SIG-M5 (cell line): ENCODE results near the gene MBOAT7.
"Not testable (repeated sequence)": the region's sequence is repeated elsewhere in the genome, so short reads cannot be mapped to it uniquely, and the experiment has no call there.

Source experiments
- DNase-seq: peaks from one replicate; lab custom pipeline; 2025; lab: John Stamatoyannopoulos, UW

The MBOAT7 gene

GRCh38 chr19:54188215-54188871 lies 1.0 kb downstream of the MBOAT7 start:
- peak; percentile 43 for DNase-seq

- no peak for DNase-seq
These were observed 2.4 kb downstream of the MBOAT7 start for GRCh38 chr19:54186934-54187381.

DNA sequence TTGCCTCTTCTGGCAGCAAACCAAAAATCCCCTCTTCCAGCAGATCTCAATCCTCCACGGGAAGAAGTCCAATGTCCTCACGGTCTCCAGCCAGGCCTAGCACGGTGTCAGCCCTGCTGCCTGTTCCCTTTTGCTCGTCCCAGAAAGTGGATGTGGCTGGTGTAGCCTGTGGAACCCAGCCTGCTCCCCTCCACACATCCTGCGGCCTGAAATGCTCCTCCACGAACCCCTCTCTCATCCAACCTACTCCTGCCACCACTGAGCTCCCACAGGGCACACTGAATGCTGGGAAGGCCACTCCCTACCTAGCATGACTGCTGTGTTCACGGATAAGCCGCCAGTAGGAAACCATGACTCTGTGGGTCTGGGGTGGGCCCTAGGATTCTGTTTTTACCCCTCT lies 3.0 kb downstream of the MBOAT7 start:
- no peak for DNase-seq

DNA sequence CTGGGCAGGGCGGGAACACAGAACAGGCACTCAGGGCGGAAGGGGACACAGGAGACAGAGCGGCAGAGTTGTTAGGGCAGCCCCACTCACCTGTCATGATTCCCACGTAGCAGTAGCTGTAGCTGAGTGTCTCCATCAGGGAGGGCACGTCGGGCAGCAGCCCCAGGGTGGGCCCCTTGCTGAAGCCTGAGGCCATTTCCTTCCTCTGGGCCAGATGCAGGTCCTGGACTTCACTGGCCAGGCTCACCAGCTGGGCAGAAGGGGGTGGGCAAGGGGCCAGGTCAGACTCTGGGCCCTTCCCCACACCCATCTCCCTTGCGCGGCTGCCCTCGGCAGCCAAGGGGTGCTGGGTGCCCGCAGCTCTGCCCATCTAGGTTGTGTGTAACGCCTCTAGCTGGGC lies 5.9 kb downstream of the MBOAT7 start:
- no peak for DNase-seq

DNA sequence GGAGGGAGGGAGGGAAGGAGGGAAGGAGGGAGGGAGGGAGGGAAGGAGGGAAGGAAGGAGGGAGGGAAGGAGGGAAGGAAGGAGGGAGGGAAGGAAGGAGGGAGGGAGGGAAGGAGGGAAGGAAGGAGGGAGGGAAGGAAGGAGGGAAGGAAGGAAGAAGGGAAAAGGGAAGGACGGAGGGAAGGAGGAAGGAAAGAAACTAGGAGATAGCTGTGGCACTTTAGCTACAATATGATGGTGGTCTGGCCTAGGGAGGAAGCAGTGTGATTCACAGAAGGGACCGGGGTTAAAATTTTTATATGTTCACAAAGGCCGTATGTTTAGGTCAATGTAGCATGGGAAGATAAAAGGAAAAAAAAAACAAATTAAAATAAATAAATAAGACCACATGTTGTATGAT lies 7.5 kb downstream of the MBOAT7 start:
- not testable (repeated sequence) for DNase-seq

GRCh38 chr19:54180691-54181091 lies 8.7 kb downstream of the MBOAT7 start:
- DNase-seq: no peak

GRCh38 chr19:54179921-54180461 lies 9.4 kb downstream of the MBOAT7 start:
- DNase-seq: no peak

DNA sequence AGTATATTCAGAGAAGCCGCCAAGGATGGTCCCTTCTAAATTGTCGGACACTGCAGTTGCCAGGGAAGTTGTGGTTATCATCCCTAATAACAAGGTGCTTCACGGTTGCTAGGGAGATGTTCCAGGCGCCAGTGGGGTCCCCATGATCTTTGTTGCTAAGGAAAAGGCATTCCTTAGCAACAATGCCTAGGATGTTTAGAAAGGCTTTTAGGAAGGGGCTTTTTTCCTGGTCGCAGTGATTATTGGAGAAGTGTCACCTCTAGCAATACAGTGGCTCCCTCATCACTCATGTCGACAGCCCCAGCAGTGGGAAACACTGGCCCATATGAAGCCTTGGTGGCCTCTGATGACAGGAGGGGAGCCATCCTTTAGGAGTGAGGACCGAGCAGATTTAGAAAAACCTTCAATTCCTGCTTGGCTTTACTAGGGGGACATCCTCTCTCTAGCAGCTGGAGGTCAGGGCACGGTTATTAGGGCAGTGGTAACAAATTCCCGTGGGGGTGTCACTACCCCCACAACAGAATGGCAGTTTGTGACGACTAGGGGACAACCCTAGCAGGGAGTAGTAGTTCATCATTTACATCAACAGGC lies 10.0 kb downstream of the MBOAT7 start:
- no peak for DNase-seq

DNA sequence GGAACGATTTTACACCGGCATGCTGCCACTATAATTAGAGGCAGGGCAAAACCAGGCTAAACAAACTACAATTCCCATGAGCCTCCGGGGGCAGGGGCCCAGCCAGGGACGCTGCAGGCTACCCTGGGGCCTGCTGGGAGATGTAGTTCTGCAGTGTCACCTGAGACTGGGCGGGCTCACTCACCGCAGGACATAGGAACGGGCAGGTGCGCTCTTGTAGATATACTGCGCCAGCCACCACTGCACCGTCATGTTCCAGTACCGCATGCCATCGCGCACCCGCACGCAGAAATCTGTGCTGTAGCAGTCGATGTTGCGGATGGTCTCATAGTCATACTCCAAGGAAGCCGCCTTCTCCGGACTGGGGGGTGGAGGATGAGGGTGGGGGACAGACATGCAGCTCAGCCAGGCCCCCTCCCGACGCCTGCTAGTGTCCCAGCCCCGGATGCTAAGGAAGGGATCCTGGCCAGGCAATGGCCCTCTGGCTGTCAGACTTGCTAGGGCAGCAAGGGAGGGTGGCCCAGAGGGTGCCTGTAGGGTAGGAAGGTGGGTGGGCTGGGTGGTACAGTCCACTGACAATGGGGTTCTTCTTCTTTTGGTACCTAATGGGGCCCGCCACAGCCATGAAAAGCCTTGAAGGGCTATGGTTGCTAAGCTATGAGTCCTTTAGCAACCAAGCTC lies 10.7 kb downstream of the MBOAT7 start:
- no peak for DNase-seq

DNA sequence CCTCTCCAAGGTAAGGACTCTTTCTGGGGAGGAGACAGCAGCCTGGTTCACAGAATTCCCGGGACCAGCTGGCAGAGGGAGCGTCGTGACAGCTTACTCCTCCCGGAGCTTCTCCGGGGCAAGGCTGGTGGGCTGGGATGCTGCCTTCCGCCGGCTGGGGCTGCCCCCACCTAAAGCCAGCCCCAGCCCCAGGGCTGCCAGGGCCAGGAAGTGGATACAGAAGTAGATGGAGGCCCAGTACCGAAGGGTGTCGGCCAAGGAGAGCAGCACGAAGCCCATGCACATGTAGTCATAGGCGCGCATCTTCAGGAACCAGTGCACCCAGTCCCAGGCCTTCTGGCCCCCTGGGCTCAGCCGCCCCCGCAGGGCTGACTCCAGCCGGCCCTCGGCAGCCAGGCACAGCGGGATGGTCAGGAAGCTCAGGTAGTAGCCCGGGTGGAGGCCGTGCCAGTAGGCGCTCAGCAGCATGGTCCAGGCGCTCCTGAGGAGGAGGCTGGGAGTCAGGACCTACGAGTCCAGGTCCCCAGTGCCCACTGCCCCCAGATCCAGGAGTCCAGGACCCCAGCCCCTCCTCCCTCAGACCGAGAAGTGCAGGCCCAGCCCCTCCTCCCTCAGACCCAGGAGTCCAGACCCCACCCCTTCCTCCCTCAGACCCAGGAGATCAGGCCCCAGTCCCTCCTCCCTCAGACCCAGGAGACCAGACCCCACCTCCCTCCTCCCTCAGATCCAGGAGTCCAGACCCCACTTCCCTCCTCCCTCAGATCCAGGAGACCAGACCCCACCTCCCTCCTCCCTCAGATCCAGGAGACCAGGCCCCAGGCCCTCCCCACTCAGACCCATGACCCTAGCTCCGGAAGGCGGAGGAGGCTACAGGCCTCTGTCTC lies 15.2 kb downstream of the MBOAT7 start:
- DNase-seq: no peak

DNA sequence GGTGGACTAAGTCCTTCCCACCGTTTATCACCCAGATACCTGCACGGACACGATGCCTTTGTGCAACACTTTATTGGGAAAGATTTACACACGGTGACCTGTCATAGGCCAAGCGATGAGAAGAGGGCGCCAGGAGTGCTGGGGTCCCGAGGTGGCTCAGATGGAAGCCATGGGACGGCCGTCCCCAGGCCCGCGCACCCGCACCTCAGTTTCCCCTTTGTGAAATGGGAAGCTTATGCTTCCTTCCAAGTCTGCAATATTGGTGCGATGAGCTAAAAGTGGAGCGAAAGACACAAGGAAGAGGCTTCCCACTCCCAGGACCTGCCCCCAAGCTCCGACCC lies 16.1 kb downstream of the MBOAT7 start:
- no peak for DNase-seq

- DNase-seq: no peak
These were observed 16.7 kb downstream of the MBOAT7 start, which contains the start of gene TMC4 for GRCh38 chr19:54172471-54173358. TMC4 (minus strand) TSS chr19:54173160; CDS start chr19:54173117, 43 bp downstream.

- DNase-seq: not testable (repeated sequence)
These were observed 17.5 kb downstream of the MBOAT7 start for GRCh38 chr19:54171736-54172431.

DNA sequence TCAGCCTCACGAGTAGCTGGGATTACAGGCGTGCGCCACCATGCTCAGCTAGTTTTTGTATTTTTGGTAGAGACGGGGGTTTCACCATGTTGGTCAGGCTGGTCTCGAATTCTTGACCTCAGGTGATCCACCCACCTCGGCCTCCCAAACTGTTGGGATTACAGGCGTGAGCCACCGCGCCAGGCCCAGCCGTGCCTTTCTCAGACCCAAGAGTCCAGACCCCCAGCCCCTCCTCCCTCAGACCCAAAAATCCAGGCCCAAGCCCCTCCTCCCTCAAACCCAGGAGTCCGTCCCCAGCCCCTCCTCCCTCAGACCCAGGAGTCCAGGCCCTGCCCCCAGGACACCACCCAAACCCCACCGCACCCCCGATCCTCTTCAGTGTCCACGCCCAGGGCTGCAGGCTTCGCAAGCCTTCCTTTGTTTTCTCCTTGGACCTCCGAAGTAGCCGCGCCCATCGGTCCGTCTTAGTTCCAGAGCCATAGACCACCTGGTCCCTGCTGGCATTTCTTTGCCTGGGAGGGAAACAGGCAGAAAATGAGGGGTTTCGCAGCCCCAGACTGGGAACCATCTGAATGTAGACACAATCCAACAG lies 20.1 kb downstream of the MBOAT7 start:
- DNase-seq: no peak

DNA sequence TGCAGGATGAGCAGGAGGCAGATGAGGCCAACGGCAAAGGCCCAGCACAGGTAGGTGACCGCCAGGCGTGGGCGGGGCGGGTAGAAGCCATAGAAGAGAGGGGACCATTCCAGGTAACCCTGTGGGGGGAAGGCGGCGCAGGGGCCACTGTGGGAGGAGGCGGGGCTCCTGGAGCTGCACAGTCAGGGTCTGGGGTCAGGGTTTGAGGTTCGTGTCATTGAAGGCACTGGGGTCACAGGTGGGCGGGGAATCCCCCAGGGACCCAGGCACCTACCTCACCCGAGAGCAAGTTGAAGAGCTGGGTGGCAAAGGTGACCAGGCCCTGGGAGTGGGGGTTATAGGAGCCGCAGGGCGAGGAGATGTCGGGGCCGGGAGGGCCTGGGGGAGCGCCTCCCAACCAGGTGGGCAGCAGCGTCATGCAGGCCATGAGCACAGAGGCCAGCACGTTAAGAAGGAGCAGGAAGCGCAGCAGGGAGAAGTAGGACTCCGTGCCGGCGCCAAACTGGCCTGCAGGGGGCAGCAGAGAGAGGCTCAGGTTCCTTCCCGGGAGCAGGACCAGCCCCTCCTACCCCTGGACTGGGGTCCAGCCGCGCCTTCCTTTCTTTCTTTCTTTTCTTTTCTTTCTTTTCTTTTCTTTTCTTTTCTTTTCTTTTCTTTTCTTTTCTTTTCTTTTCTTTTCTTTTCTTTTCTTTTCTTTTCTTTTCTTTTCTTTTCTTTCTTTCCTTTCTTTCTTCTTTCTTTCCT lies 21.0 kb downstream of the MBOAT7 start:
- peak; percentile 7 for DNase-seq

DNA sequence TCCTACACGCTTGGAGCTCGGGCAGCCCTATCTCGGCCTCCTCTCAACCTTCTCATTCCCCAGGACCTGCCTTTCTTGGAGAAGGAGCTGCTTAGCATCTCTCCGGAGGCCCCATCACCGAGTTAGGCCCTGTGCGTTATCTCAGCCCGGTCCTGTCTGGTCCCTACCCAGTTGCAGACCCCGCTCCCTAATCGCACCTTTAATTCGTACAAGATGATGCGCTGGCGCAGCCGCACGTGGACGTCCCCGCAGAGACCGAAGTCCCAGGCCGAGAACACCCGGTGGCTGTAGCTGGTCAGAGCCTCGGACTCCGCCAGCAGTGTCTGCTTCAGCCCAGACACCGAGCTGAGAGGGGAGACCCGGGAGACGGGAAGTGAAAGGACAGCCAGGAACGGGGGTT lies 24.2 kb downstream of the MBOAT7 start:
- DNase-seq: no peak

- no peak for DNase-seq
These were observed 24.9 kb downstream of the MBOAT7 start for GRCh38 chr19:54164369-54165068.

GRCh38 chr19:54162884-54163283 lies 26.5 kb downstream of the MBOAT7 start:
- no peak for DNase-seq
